NCI-H510A treated with DMSO at 0.1 percent for 48 hours (cell line): ENCODE measurements around the gene DNAI2.
A peak's percentile ranks its signal among the peaks of the same experiment; 100 is the strongest.

Experiments
- DNase-seq: peaks from one replicate; lab custom pipeline; 2025; lab: John Stamatoyannopoulos, UW

The DNAI2 gene

GRCh38 chr17:74361230-74362068 is 87.4 kb downstream of the DNAI2 start, which contains the start of gene BTBD17:
Gene BTBD17 (minus strand): TSS chr17:74361868. CDS start chr17:74361819, 49 bp downstream.
- DNase-seq, result peak; percentile 78

DNA sequence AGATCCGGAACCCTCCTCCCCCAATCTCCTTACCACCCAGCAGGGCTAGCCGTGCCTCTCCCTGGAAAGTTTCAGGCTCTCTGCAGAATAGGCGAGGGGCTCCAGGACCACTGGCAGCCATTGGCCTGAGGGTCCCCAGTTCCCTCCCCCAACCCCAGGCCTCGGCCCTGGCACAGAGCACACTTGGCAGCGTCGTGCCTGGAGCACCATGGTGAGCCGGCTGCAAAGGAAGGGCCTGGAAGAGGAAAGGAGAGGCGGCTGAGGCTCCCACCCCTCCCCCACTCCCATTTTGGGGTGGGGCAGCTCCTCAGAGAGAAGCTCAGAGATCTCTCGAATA is 88.0 kb downstream of the DNAI2 start:
- DNase-seq, result no peak

DNA sequence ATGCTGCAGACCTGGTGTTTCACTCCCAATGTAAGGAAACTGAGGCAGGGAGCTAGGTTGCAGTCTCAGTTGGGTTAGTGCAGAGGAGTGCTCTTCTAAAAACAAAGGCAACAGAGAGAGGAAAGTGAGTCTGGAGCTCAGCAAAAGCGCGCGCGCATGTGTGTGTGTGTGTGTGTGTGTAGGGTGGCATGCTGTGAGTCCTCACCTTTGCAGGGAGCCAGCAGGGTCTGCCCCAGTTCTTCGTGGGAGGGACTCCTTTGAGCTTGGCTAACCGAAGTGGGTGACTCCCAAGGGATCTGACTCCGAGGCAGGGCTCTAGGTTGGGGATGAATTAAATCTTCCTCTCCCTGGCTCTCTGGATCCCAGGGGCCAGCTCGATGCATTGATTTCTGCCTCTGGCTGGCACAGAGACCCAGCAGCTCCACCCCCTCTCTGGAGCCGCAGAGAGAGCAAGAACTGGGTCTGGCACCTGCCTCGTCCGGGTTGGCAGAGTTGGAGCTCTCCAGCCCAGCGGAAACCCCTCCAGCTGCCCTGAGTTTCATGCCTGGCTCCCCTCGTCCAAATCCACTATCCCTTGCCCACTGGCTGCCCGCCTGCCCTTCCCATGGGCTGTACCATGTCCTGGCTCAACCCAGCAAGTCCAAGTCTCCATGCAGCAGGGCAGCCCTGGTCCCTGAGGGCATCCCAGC is 88.9 kb downstream of the DNAI2 start:
- no peak for DNase-seq
